Osteocyte (in vitro differentiated cells): ENCODE measurements around the gene SLC11A1. TPM values are rescaled to one million over a fixed set of nuclear protein-coding genes. Genes with fewer than 3 reads are reported as not detected.

Source experiments
- DNase-seq: peaks from one replicate; pipeline ENCODE4 v3.0.0; 2021; ENCODE audit warnings: mixed read lengths; ENCODE audit not compliant: unreplicated experiment; ENCODE audit errors: extremely low spot score
- H3K27ac Mint-ChIP-seq: one replicate; pipeline ENCODE4 v1.8.0; 2021; ENCODE audit warnings: mild to moderate bottlenecking, mixed read lengths; ENCODE audit not compliant: unreplicated experiment
- H3K27me3 Mint-ChIP-seq: one replicate; pipeline ENCODE4 v1.8.0; 2021; ENCODE audit warnings: mixed read lengths; ENCODE audit not compliant: unreplicated experiment
- H3K36me3 Mint-ChIP-seq: one replicate; pipeline ENCODE4 v1.8.0; 2021; ENCODE audit warnings: mixed read lengths; ENCODE audit not compliant: unreplicated experiment
- H3K4me1 Mint-ChIP-seq: one replicate; pipeline ENCODE4 v1.8.0; 2021; ENCODE audit warnings: mixed read lengths; ENCODE audit not compliant: unreplicated experiment
- H3K4me3 Mint-ChIP-seq: one replicate; pipeline ENCODE4 v1.8.0; 2021; ENCODE audit warnings: mild to moderate bottlenecking, moderate library complexity, mixed read lengths; ENCODE audit not compliant: unreplicated experiment
- H3K9me3 Mint-ChIP-seq: one replicate; pipeline ENCODE4 v1.8.0; 2021; ENCODE audit warnings: mixed read lengths; ENCODE audit not compliant: unreplicated experiment
- total RNA-seq: library from RNA; stranded (reverse); gene quantifications from 2 replicates; pipeline ENCODE4 v1.2.1, GENCODE V29; 2021
- TF ChIP-seq, protein P1 (sequence below): fragments of 200-600 bp; sonication (generic); IDR thresholded peaks from 2 replicates; pipeline ENCODE4 v1.5.0; 2021; ENCODE audit warnings: antibody characterized with exemption, mild to moderate bottlenecking, moderate library complexity

Gene SLC11A1
- total RNA-seq, 1 donor from 2014 or later, result 0.16 TPM

DNA sequence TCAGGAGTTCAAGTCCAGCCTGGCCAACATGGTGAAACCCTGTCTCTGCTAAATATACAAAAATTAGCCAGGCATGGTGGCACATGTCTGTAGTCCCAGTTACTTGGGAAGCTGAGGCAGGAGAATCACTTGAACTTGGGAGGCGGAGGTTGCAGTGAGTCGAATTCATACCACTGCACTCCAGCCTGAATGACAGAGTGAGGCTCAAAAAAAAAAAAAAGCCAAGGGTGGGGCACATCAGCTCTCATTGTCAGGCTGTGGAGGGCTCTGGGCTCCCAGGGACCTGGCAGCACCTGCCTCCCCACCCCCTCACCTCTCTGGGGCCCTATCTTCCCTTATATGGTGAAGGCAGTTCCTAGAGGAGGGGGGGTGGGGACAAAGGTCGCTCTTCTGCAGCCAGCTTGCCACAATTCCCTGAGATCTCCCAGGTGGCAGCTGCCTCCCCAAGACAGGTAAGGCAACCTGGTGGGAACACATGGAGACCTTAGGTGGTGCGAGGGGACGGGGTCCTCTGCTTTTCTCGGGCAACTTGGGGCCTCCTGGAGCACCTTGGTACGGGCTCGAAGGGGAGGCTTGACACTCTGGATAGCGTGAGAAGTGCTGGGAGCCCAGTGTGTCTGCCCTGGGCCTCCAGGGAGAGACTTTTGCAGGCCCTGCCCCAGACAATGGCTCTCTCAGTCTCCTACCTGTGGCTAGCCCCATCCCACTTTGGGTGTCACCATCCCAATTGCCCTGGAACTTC lies 36.8 kb downstream of the SLC11A1 start, which contains the start of gene VIL1:
Gene VIL1, plus strand, starts transcription at position 407 of the 742 bp plus-strand sequence. CDS start 4,656 bp downstream, outside the sequence.
- TF ChIP-seq, protein P1, sequence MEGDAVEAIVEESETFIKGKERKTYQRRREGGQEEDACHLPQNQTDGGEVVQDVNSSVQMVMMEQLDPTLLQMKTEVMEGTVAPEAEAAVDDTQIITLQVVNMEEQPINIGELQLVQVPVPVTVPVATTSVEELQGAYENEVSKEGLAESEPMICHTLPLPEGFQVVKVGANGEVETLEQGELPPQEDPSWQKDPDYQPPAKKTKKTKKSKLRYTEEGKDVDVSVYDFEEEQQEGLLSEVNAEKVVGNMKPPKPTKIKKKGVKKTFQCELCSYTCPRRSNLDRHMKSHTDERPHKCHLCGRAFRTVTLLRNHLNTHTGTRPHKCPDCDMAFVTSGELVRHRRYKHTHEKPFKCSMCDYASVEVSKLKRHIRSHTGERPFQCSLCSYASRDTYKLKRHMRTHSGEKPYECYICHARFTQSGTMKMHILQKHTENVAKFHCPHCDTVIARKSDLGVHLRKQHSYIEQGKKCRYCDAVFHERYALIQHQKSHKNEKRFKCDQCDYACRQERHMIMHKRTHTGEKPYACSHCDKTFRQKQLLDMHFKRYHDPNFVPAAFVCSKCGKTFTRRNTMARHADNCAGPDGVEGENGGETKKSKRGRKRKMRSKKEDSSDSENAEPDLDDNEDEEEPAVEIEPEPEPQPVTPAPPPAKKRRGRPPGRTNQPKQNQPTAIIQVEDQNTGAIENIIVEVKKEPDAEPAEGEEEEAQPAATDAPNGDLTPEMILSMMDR, result no peak
- H3K27me3 Mint-ChIP-seq, result no peaks in the 10 kb centered on the region
- no peak for DNase-seq
- H3K27ac Mint-ChIP-seq, result no peak within 1 kb of the TSS
- H3K36me3 Mint-ChIP-seq, result no peaks in the 10 kb centered on the region
- H3K4me1 Mint-ChIP-seq, result no peaks in the 10 kb centered on the region
- no peak within 1 kb of the TSS for H3K4me3 Mint-ChIP-seq
- no peaks in the 10 kb centered on the region for H3K9me3 Mint-ChIP-seq

- H3K9me3 Mint-ChIP-seq, result no peaks in the 10 kb centered on the region
- TF ChIP-seq, protein P1, result no peak
- DNase-seq, result no peak
- no peak overlapping the region for H3K4me3 Mint-ChIP-seq
- H3K27me3 Mint-ChIP-seq, result no peaks in the 10 kb centered on the region
- H3K4me1 Mint-ChIP-seq, result no peaks in the 10 kb centered on the region
- H3K36me3 Mint-ChIP-seq, result no peaks in the 10 kb centered on the region
- H3K27ac Mint-ChIP-seq, result no peak overlapping the region
Observed at GRCh38 chr2:218419630-218420216, 37.6 kb downstream of the SLC11A1 start.

- H3K4me3 Mint-ChIP-seq, result no peak overlapping the region
- H3K27me3 Mint-ChIP-seq, result no peaks in the 10 kb centered on the region
- no peaks in the 10 kb centered on the region for H3K4me1 Mint-ChIP-seq
- no peak overlapping the region for H3K27ac Mint-ChIP-seq
- TF ChIP-seq, protein P1, result no peak
- H3K9me3 Mint-ChIP-seq, result no peaks in the 10 kb centered on the region
- no peak for DNase-seq
- no peaks in the 10 kb centered on the region for H3K36me3 Mint-ChIP-seq
Observed at GRCh38 chr2:218421027-218421426, 39.0 kb downstream of the SLC11A1 start.

DNA sequence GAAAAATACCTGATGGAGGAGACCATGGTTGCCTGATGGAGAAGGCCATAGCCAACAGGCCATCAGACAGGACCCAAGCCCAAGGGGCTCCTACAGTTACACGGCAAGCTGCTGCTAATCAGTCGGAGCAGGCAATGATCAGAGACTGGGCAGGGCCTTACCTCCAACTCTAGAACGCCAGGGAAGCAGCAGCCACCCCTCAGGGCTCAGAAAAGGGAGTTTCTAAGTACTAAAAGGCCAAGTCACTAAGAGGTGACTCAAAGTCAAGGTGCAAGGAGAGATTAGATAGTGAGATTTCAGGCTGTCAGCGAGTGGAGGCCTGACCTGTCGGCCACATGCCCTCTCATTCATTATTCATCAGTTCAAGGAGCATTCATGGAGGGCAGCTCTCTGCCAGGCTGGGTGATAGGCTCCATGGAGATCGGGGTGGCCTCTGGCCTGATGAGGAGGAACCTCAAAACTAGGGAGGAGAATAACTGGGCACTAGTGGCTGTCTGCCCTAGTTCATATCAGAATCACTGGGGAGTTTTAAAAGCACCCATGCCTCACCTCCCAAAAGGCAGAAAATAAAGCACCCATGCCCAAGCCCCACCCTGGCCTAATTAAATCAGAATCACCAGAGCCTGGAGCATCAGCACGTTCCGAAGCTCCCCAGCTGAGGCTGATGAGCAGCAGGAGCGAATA lies 40.5 kb downstream of the SLC11A1 start:
- Mint-ChIP-seq H3K27me3 (no peaks in the 10 kb centered on the region), H3K9me3 (no peaks in the 10 kb centered on the region), H3K4me3 (no peak overlapping the region), H3K27ac (no peak overlapping the region), H3K36me3 (no peaks in the 10 kb centered on the region), H3K4me1 (no peaks in the 10 kb centered on the region)
- no peak for DNase-seq
- TF ChIP-seq, protein P1, result no peak

- no peak for DNase-seq
- Mint-ChIP-seq H3K4me1 (no peaks in the 10 kb centered on the region), H3K36me3 (no peaks in the 10 kb centered on the region), H3K27me3 (no peaks in the 10 kb centered on the region), H3K27ac (no peak overlapping the region), H3K9me3 (no peaks in the 10 kb centered on the region), H3K4me3 (no peak overlapping the region)
- TF ChIP-seq, protein P1, result no peak
Observed at GRCh38 chr2:218423584-218423983, 41.5 kb downstream of the SLC11A1 start.
